Neuronal stem cell (in vitro differentiated cells): Measurements from ENCODE around the gene MAP4K1.
"Not testable (repeated sequence)": the region's sequence is repeated elsewhere in the genome, so short reads cannot be mapped to it uniquely, and the experiment has no call there.

Experiments
- DNase-seq: peaks from one replicate; pipeline ENCODE4 v3.0.0-alpha.2; 2013; ENCODE audit warnings: low spot score
- H2AFZ ChIP-seq: one replicate; pipeline ENCODE4 v1.6.1; 2013; ENCODE audit warnings: mild to moderate bottlenecking, low read length, inconsistent platforms
- H2AK5ac ChIP-seq: 2 replicates; pipeline ENCODE4 v1.6.1; 2013; ENCODE audit warnings: low read depth, mild to moderate bottlenecking, inconsistent platforms, low read length, moderate library complexity, mixed read lengths
- H2BK120ac ChIP-seq: 2 replicates; pipeline ENCODE4 v1.6.1; 2013; ENCODE audit warnings: low read depth, mild to moderate bottlenecking, inconsistent platforms, low read length, moderate library complexity, mixed read lengths
- H2BK12ac ChIP-seq: one replicate; pipeline ENCODE4 v1.6.1; 2013; ENCODE audit warnings: low read length, inconsistent platforms
- H2BK15ac ChIP-seq: 2 replicates; pipeline ENCODE4 v1.6.1; 2013; ENCODE audit warnings: mild to moderate bottlenecking, low read length, inconsistent platforms, mixed read lengths
- H2BK5ac ChIP-seq: one replicate; pipeline ENCODE4 v1.6.1; 2013; ENCODE audit warnings: inconsistent platforms, mild to moderate bottlenecking, low read length, moderate library complexity
- H3K14ac ChIP-seq: one replicate; pipeline ENCODE4 v1.6.1; 2013; ENCODE audit warnings: low read length, inconsistent platforms
- H3K18ac ChIP-seq: 2 replicates; pipeline ENCODE4 v1.6.1; 2013; ENCODE audit warnings: low read length, inconsistent platforms
- H3K23ac ChIP-seq: 2 replicates; pipeline ENCODE4 v1.6.1; 2013; ENCODE audit warnings: low read depth, mild to moderate bottlenecking, mixed read lengths, low read length, inconsistent platforms; ENCODE audit not compliant: poor library complexity
- H3K27ac ChIP-seq: replicated peaks from 3 replicates; pipeline ENCODE4 v1.5.1; 2013; ENCODE audit warnings: low read length, inconsistent platforms
- H3K27me3 ChIP-seq, 3 experiments: 2 replicates each; pipeline ENCODE4 v1.6.1; 2013; ENCODE audit warnings: low read length in 3 of 3, mild to moderate bottlenecking in 2 of 3, inconsistent platforms in 1 of 3, low read depth in 1 of 3, mixed read lengths in 1 of 3, moderate library complexity in 1 of 3; ENCODE audit not compliant: control insufficient read depth in 3 of 3, insufficient read depth in 3 of 3
- H3K36me3 ChIP-seq, 2 donors: replicated peaks in 1 of 2; 2 replicates each; pipeline ENCODE4 v1.6.1; 2013; ENCODE audit warnings: low read length in 2 of 2; ENCODE audit not compliant: control insufficient read depth in 2 of 2, insufficient read depth in 2 of 2
- H3K4ac ChIP-seq: 2 replicates; pipeline ENCODE4 v1.6.1; 2013; ENCODE audit warnings: inconsistent platforms, mild to moderate bottlenecking, low read length, moderate library complexity
- H3K4me1 ChIP-seq, 2 donors: 1 replicate in 1 of 2; 2 replicates in 1 of 2; pipeline ENCODE4 v1.6.1; 2013; ENCODE audit warnings: low read length in 2 of 2, low read depth in 1 of 2; ENCODE audit not compliant: control insufficient read depth in 2 of 2, insufficient read depth in 1 of 2
- H3K4me2 ChIP-seq: one replicate; pipeline ENCODE4 v1.6.1; 2013; ENCODE audit warnings: mild to moderate bottlenecking, low read length, inconsistent platforms; ENCODE audit not compliant: insufficient read depth, poor library complexity, severe bottlenecking
- H3K4me3 ChIP-seq, 2 donors: 2 replicates each; pipeline ENCODE4 v1.5.1; 2013; ENCODE audit warnings: low read length in 2 of 2, mild to moderate bottlenecking in 2 of 2, inconsistent platforms in 1 of 2, moderate library complexity in 1 of 2
- H3K79me1 ChIP-seq: one replicate; pipeline ENCODE4 v1.6.1; 2013; ENCODE audit warnings: low read depth, mild to moderate bottlenecking, inconsistent platforms, low read length, moderate library complexity
- H3K9ac ChIP-seq: one replicate; pipeline ENCODE4 v1.6.1; 2013; ENCODE audit warnings: mild to moderate bottlenecking, low read depth, low read length, inconsistent platforms; ENCODE audit not compliant: poor library complexity
- H3K9me3 ChIP-seq, 2 donors: replicated peaks in 1 of 2; 2 replicates each; pipeline versions ENCODE3 to v1.6.1; 2013; ENCODE audit warnings: low read length in 2 of 2, mild to moderate bottlenecking in 2 of 2, inconsistent platforms in 1 of 2, low read depth in 1 of 2, mixed read lengths in 1 of 2, moderate library complexity in 1 of 2; ENCODE audit not compliant: control insufficient read depth in 2 of 2, insufficient read depth in 1 of 2
- H4K8ac ChIP-seq: one replicate; pipeline ENCODE4 v1.6.1; 2013; ENCODE audit warnings: low read depth, mild to moderate bottlenecking, inconsistent platforms, low read length, moderate library complexity
- H4K91ac ChIP-seq: one replicate; pipeline ENCODE4 v1.6.1; 2013; ENCODE audit warnings: low read length, low read depth, mild to moderate bottlenecking, inconsistent platforms; ENCODE audit not compliant: poor library complexity
- WGBS, 2 donors: extraction: QIAGEN DNeasy Blood & Tissue Kit; methylation state at CpG; one replicate each; pipeline ENCODE4 v1.1.7; 2013; ENCODE audit warnings: missing lambda C conversion rate in 2 of 2, mixed read lengths in 1 of 2; ENCODE audit not compliant: insufficient read length in 2 of 2, insufficient replicate concordance in 1 of 2; ENCODE audit errors: extremely low coverage in 2 of 2; 5-methylcytosine and 5-hydroxymethylcytosine counted together

MAP4K1 gene

DNA sequence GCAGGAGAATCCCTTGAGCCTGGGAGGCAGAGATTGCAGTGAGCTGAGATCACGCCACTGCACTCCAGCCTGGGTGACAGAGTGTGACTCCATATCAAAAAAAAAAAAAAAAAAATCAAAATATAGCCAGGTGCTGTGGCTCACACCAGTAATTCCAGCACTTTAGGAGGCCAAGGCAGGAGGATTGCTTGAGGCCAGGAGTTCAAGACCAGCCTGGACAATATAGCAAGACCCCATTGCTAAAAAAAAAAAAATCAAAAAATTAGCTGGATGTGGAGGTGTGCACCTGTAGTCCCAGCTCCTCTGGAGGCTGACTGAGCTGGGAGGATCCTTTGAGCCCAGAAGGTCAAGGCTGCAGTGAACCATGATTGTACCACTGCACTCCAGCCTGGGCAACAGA is 64.5 kb downstream of the MAP4K1 start:
- H3K27me3 ChIP-seq, H3K9ac ChIP-seq, H3K27ac ChIP-seq, H2BK15ac ChIP-seq, H2BK120ac ChIP-seq, H2AFZ ChIP-seq, H2BK12ac ChIP-seq, H2AK5ac ChIP-seq, H3K9me3 ChIP-seq, H3K4ac ChIP-seq, H3K14ac ChIP-seq, DNase-seq, H3K4me1 ChIP-seq, H4K91ac ChIP-seq, H3K4me3 ChIP-seq, H3K4me2 ChIP-seq, H3K23ac ChIP-seq, H2BK5ac ChIP-seq, H4K8ac ChIP-seq, H3K18ac ChIP-seq, H3K79me1 ChIP-seq, H3K36me3 ChIP-seq: not testable (repeated sequence)
- no CpG with 5 or more reads among the region's 1 CpG for WGBS, 2 donors

DNA sequence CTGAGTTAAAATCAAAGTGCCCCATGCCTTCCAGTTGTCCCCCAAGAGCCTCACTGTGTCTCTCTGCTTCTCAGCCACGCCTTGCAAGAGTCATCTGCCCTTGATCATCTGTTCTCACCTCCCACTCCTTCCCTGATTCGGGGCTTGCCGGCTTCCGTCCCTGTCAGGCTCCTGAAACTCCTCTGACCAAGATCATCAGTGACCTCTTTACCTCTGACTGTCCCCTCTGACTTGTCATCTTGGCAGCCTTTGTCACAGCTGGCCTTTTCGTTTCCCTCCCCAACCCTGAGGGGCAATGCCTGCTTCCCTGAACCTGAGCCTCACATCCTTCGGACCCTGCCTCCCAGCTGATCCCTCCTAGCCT is 66.3 kb downstream of the MAP4K1 start:
- Histone ChIP-seq H3K9me3 (no peaks in the 10 kb centered on the region), H2AK5ac (no peak overlapping the region), H3K4me1 (no peaks in the 10 kb centered on the region), H3K14ac (no peak overlapping the region), H3K4me2 (no peak overlapping the region), H3K9ac (no peak overlapping the region), H2AFZ (no peak overlapping the region), H3K36me3 (no peaks in the 10 kb centered on the region), H3K4ac (no peak overlapping the region), H3K79me1 (no peaks in the 10 kb centered on the region), H2BK12ac (no peak overlapping the region), H2BK5ac (no peak overlapping the region), H2BK120ac (no peak overlapping the region), H3K23ac (no peak overlapping the region), H3K27me3 (no peaks in the 10 kb centered on the region), H4K8ac (no peak overlapping the region), H2BK15ac (no peak overlapping the region), H3K27ac (no peak overlapping the region), H4K91ac (no peak overlapping the region), H3K4me3 (no peak overlapping the region), H3K18ac (no peak overlapping the region)
- no peak for DNase-seq
- no CpG with 5 or more reads among the region's 6 CpGs for WGBS, 2 donors

DNA sequence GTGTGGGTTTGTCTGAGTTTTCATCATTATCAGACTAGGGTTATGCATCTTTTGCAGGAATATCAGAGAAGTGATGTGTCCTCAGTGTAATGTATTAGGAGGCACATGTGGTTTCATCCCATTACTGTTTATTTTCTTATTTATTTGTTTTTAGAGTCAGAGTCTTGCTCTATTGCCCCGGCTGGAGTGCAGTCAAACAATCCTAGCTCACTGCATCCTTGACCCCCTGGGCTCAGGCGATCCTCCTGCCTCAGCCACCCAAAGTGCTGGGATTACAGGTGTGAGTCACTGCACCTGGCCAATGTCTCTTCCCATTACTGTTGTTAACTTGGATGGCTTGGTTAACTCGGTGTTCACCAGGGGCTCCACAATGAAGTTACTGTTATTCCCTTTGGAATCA is 67.4 kb downstream of the MAP4K1 start:
- Histone ChIP-seq H3K4ac (no peak overlapping the region), H3K79me1 (no peaks in the 10 kb centered on the region), H2BK12ac (no peak overlapping the region), H3K9me3 (no peaks in the 10 kb centered on the region), H3K4me2 (no peak overlapping the region), H3K36me3 (no peaks in the 10 kb centered on the region), H3K4me1 (no peaks in the 10 kb centered on the region), H2AK5ac (no peak overlapping the region), H3K9ac (no peak overlapping the region), H4K8ac (no peak overlapping the region), H2BK5ac (no peak overlapping the region), H3K18ac (no peak overlapping the region), H3K27ac (no peak overlapping the region), H4K91ac (no peak overlapping the region), H2AFZ (no peak overlapping the region), H3K27me3 (no peaks in the 10 kb centered on the region), H2BK15ac (no peak overlapping the region), H2BK120ac (no peak overlapping the region), H3K4me3 (no peak overlapping the region), H3K14ac (no peak overlapping the region), H3K23ac (no peak overlapping the region)
- no CpG with 5 or more reads among the region's 3 CpGs for WGBS, 2 donors
- DNase-seq, result no peak

DNA sequence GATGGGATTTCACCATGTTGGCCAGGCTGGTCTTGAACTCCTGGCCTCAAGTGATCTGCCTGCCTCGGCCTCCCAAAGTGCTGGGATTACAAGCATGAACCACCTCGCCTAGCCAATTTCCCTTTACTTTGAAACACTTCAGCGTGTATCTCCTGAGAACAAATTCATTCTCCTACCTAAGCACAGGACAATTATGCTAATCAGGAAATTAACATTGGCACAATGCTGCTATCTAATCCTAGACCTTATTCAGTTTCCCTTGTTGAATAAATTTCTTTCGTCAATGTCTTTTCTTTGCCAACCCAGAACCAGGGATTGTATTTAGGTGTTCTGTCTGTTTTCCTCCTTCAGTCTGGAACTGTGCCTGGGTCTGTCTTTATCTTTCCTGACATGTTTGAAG is 67.8 kb downstream of the MAP4K1 start:
- WGBS, 2 donors, result no CpG with 5 or more reads among the region's 4 CpGs
- Histone ChIP-seq H3K27me3 (no peaks in the 10 kb centered on the region), H2BK12ac (no peak overlapping the region), H3K18ac (no peak overlapping the region), H4K8ac (no peak overlapping the region), H4K91ac (no peak overlapping the region), H3K4me3 (no peak overlapping the region), H2BK120ac (no peak overlapping the region), H3K23ac (no peak overlapping the region), H3K9ac (no peak overlapping the region), H3K4me2 (no peak overlapping the region), H3K4ac (no peak overlapping the region), H2AFZ (no peak overlapping the region), H3K14ac (no peak overlapping the region), H2BK15ac (no peak overlapping the region), H2AK5ac (no peak overlapping the region), H3K4me1 (no peaks in the 10 kb centered on the region), H3K27ac (no peak overlapping the region), H2BK5ac (no peak overlapping the region), H3K79me1 (no peaks in the 10 kb centered on the region), H3K36me3 (no peaks in the 10 kb centered on the region), H3K9me3 (no peaks in the 10 kb centered on the region)
- DNase-seq, result no peak
